Neuronal stem cell (in vitro differentiated cells): ENCODE results near the gene HSCB.

Source experiments
- DNase-seq: peaks from one replicate; pipeline ENCODE4 v3.0.0-alpha.2; 2013; ENCODE audit warnings: low spot score
- H2AFZ ChIP-seq: one replicate; pipeline ENCODE4 v1.6.1; 2013; ENCODE audit warnings: mild to moderate bottlenecking, low read length, inconsistent platforms
- H2AK5ac ChIP-seq: 2 replicates; pipeline ENCODE4 v1.6.1; 2013; ENCODE audit warnings: low read depth, mild to moderate bottlenecking, inconsistent platforms, low read length, moderate library complexity, mixed read lengths
- H2BK120ac ChIP-seq: 2 replicates; pipeline ENCODE4 v1.6.1; 2013; ENCODE audit warnings: low read depth, mild to moderate bottlenecking, inconsistent platforms, low read length, moderate library complexity, mixed read lengths
- H2BK12ac ChIP-seq: one replicate; pipeline ENCODE4 v1.6.1; 2013; ENCODE audit warnings: low read length, inconsistent platforms
- H2BK15ac ChIP-seq: 2 replicates; pipeline ENCODE4 v1.6.1; 2013; ENCODE audit warnings: mild to moderate bottlenecking, low read length, inconsistent platforms, mixed read lengths
- H2BK5ac ChIP-seq: one replicate; pipeline ENCODE4 v1.6.1; 2013; ENCODE audit warnings: inconsistent platforms, mild to moderate bottlenecking, low read length, moderate library complexity
- H3K14ac ChIP-seq: one replicate; pipeline ENCODE4 v1.6.1; 2013; ENCODE audit warnings: low read length, inconsistent platforms
- H3K18ac ChIP-seq: 2 replicates; pipeline ENCODE4 v1.6.1; 2013; ENCODE audit warnings: low read length, inconsistent platforms
- H3K23ac ChIP-seq: 2 replicates; pipeline ENCODE4 v1.6.1; 2013; ENCODE audit warnings: low read depth, mild to moderate bottlenecking, mixed read lengths, low read length, inconsistent platforms; ENCODE audit not compliant: poor library complexity
- H3K27ac ChIP-seq: replicated peaks from 3 replicates; pipeline ENCODE4 v1.5.1; 2013; ENCODE audit warnings: low read length, inconsistent platforms
- H3K27me3 ChIP-seq, 3 experiments: 2 replicates each; pipeline ENCODE4 v1.6.1; 2013; ENCODE audit warnings: low read length in 3 of 3, mild to moderate bottlenecking in 2 of 3, inconsistent platforms in 1 of 3, low read depth in 1 of 3, mixed read lengths in 1 of 3, moderate library complexity in 1 of 3; ENCODE audit not compliant: control insufficient read depth in 3 of 3, insufficient read depth in 3 of 3
- H3K36me3 ChIP-seq, 2 donors: replicated peaks in 1 of 2; 2 replicates each; pipeline ENCODE4 v1.6.1; 2013; ENCODE audit warnings: low read length in 2 of 2; ENCODE audit not compliant: control insufficient read depth in 2 of 2, insufficient read depth in 2 of 2
- H3K4ac ChIP-seq: 2 replicates; pipeline ENCODE4 v1.6.1; 2013; ENCODE audit warnings: inconsistent platforms, mild to moderate bottlenecking, low read length, moderate library complexity
- H3K4me1 ChIP-seq, 2 donors: 1 replicate in 1 of 2; 2 replicates in 1 of 2; pipeline ENCODE4 v1.6.1; 2013; ENCODE audit warnings: low read length in 2 of 2, low read depth in 1 of 2; ENCODE audit not compliant: control insufficient read depth in 2 of 2, insufficient read depth in 1 of 2
- H3K4me2 ChIP-seq: one replicate; pipeline ENCODE4 v1.6.1; 2013; ENCODE audit warnings: mild to moderate bottlenecking, low read length, inconsistent platforms; ENCODE audit not compliant: insufficient read depth, poor library complexity, severe bottlenecking
- H3K4me3 ChIP-seq, 2 donors: 2 replicates each; pipeline ENCODE4 v1.5.1; 2013; ENCODE audit warnings: low read length in 2 of 2, mild to moderate bottlenecking in 2 of 2, inconsistent platforms in 1 of 2, moderate library complexity in 1 of 2
- H3K79me1 ChIP-seq: one replicate; pipeline ENCODE4 v1.6.1; 2013; ENCODE audit warnings: low read depth, mild to moderate bottlenecking, inconsistent platforms, low read length, moderate library complexity
- H3K9ac ChIP-seq: one replicate; pipeline ENCODE4 v1.6.1; 2013; ENCODE audit warnings: mild to moderate bottlenecking, low read depth, low read length, inconsistent platforms; ENCODE audit not compliant: poor library complexity
- H3K9me3 ChIP-seq, 2 donors: replicated peaks in 1 of 2; 2 replicates each; pipeline versions ENCODE3 to v1.6.1; 2013; ENCODE audit warnings: low read length in 2 of 2, mild to moderate bottlenecking in 2 of 2, inconsistent platforms in 1 of 2, low read depth in 1 of 2, mixed read lengths in 1 of 2, moderate library complexity in 1 of 2; ENCODE audit not compliant: control insufficient read depth in 2 of 2, insufficient read depth in 1 of 2
- H4K8ac ChIP-seq: one replicate; pipeline ENCODE4 v1.6.1; 2013; ENCODE audit warnings: low read depth, mild to moderate bottlenecking, inconsistent platforms, low read length, moderate library complexity
- H4K91ac ChIP-seq: one replicate; pipeline ENCODE4 v1.6.1; 2013; ENCODE audit warnings: low read length, low read depth, mild to moderate bottlenecking, inconsistent platforms; ENCODE audit not compliant: poor library complexity
- WGBS, 2 donors: extraction: QIAGEN DNeasy Blood & Tissue Kit; methylation state at CpG; one replicate each; pipeline ENCODE4 v1.1.7; 2013; ENCODE audit warnings: missing lambda C conversion rate in 2 of 2, mixed read lengths in 1 of 2; ENCODE audit not compliant: insufficient read length in 2 of 2, insufficient replicate concordance in 1 of 2; ENCODE audit errors: extremely low coverage in 2 of 2; 5-methylcytosine and 5-hydroxymethylcytosine counted together

HSCB gene

DNA sequence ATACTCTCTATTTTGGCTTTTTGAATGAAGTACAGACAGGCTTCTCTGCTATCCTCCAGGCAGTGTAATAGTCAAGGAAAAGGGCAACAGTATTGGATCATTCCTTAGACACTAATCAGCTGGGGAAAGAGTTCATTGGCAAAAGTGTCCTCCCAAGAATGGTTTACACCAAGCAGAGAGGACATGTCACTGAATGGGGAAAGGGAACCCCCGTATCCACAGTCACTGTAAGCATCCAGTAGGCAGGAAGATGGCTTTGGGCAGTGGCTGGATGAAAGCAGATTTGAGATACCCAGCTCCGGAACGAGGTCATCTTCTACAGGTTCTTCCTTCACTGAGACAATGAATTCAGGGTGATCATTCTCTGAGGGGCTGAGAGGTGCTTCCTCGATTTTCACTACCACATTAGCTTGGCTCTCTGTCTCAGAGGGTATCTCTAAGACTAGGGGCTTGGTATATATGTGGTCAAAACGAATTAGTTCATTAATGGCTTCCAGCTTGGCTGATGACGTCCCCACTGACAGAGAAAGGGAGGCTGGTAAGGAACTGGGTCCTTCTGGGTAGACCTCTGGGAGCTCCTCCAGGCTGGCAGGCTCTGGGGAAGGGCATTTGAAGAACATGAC lies 53.3 kb downstream of the HSCB start:
- no peak overlapping the region for H2BK120ac ChIP-seq
- no peak overlapping the region for H3K23ac ChIP-seq
- H2BK12ac ChIP-seq: no peak overlapping the region
- H2BK5ac ChIP-seq: no peak overlapping the region
- H3K14ac ChIP-seq: no peak overlapping the region
- no CpG with 5 or more reads among the region's 6 CpGs for WGBS, 2 donors
- H4K8ac ChIP-seq: no peak overlapping the region
- H3K36me3 ChIP-seq: peaks cover 18 to 69% of the 10 kb centered on the region in 2 donors
- H3K4me3 ChIP-seq: no peak overlapping the region
- no peak overlapping the region for H2BK15ac ChIP-seq
- H3K9me3 ChIP-seq: peaks cover 2 to 6% of the 10 kb centered on the region in 2 donors
- DNase-seq: no peak
- H3K18ac ChIP-seq: no peak overlapping the region
- H3K4ac ChIP-seq: no peak overlapping the region
- H3K79me1 ChIP-seq: no peaks in the 10 kb centered on the region
- no peak overlapping the region for H3K4me2 ChIP-seq
- no peak overlapping the region for H3K27ac ChIP-seq
- H3K9ac ChIP-seq: no peak overlapping the region
- no peaks in the 10 kb centered on the region for H3K27me3 ChIP-seq
- no peak overlapping the region for H2AK5ac ChIP-seq
- no peaks in the 10 kb centered on the region for H3K4me1 ChIP-seq
- no peak overlapping the region for H2AFZ ChIP-seq
- H4K91ac ChIP-seq: no peak overlapping the region

DNA sequence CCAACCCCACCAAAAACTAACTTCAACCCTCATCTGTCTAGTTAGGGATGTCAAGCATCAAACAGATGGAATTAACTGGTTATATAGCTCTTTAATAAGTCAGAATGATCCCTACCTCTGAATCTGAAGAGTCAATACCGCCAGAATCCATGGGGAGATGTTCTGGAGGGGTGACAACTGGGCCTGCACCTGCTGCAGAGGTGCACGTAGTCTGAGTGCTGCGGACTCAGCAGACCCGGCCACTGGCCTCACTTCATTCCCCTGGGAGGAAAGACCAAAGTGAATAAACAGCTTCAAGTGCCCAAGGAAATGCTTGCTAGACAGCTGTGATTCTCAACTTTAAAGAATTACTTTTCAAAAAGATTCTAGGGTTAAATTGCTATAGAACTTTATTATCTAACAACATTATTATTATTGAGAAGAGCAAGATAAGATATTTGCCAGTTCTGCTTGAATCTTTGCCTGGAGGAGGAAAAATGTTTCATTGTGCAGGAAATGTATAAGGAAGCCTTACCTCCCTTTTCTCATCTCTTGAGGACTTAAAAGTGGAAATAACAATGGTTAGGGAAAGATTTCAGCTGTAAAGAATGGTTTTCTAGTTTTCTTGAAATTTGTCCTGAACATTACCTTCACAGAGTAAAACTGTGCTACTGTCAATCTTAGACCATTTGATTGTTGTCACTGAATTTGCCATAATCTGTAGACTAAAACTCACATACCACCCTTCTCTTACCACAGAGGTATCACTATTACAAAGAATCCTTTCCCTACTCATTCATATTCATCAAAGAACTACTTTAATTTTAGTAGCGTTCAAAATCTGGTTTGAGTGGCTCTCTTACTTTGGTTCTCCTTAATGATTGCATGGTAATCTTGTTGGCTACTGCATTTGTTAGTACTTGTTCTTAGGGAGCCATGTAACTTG lies 54.4 kb downstream of the HSCB start:
- Histone ChIP-seq H3K4me3 (no peak overlapping the region), H3K4ac (no peak overlapping the region), H3K4me2 (no peak overlapping the region), H3K79me1 (no peaks in the 10 kb centered on the region), H3K9ac (no peak overlapping the region), H3K9me3 (peaks cover 2 to 6% of the 10 kb centered on the region in 2 donors), H3K4me1 (no peaks in the 10 kb centered on the region), H3K27me3 (no peaks in the 10 kb centered on the region), H2BK15ac (no peak overlapping the region), H4K91ac (no peak overlapping the region), H3K23ac (no peak overlapping the region), H3K27ac (no peak overlapping the region), H3K14ac (no peak overlapping the region), H2BK120ac (no peak overlapping the region), H2BK12ac (no peak overlapping the region), H2AK5ac (no peak overlapping the region), H4K8ac (no peak overlapping the region), H3K18ac (no peak overlapping the region), H3K36me3 (peaks cover 18 to 68% of the 10 kb centered on the region in 2 donors), H2AFZ (no peak overlapping the region), H2BK5ac (no peak overlapping the region)
- no CpG with 5 or more reads among the region's 5 CpGs for WGBS, 2 donors
- DNase-seq: no peak

- no CpG with 5 or more reads among the region's 7 CpGs for WGBS, 2 donors
- H2AFZ ChIP-seq: no peak overlapping the region
Measured at GRCh38 chr22:28798810-28799605, 57.2 kb downstream of the HSCB start.

More at GRCh38 chr22:28798810-28799605, 57.2 kb downstream of the HSCB start:
- Histone ChIP-seq H4K91ac (no peak overlapping the region), H3K4me1 (peaks cover 0 to 4% of the 10 kb centered on the region in 2 donors), H3K9ac (peak overlapping the region; percentile 32), H3K23ac (no peak overlapping the region), H3K9me3 (peaks cover 2 to 6% of the 10 kb centered on the region in 2 donors), H3K18ac (no peak overlapping the region), H3K27ac (no peak overlapping the region), H4K8ac (no peak overlapping the region), H3K4me3 (peak overlapping the region; percentile 68 to 91), H2BK15ac (no peak overlapping the region), H3K14ac (no peak overlapping the region), H3K4me2 (peak overlapping the region; percentile 72), H3K36me3 (peaks cover 18 to 53% of the 10 kb centered on the region in 2 donors), H3K4ac (no peak overlapping the region), H2BK120ac (no peak overlapping the region), H2BK5ac (no peak overlapping the region), H3K27me3 (no peaks in the 10 kb centered on the region), H2BK12ac (no peak overlapping the region), H3K79me1 (no peaks in the 10 kb centered on the region), H2AK5ac (no peak overlapping the region)
- DNase-seq: no peak
